ENCODE measurements around the gene SPI1.

The SPI1 gene

GRCh38 chr11:47327949-47328348, 50.4 kb downstream of the SPI1 start:
- TF ChIP-seq MYC (IDR thresholded peaks at IDR 0.05; ENCODE audit: low read depth, low read length) (no peak), MAX (IDR thresholded peaks at IDR 0.05; ENCODE audit: low read depth, low read length) (no peak), CTCF (IDR thresholded peaks at IDR 0.05; ENCODE audit: low read depth, low read length) (no peak), POLR2A (IDR thresholded peaks at IDR 0.05; ENCODE audit: extremely low read depth, insufficient read length) (no peak)
- H3K4me3 ChIP-seq (ENCODE audit: low read depth, low read length): no peak overlapping the region
- DNase-seq (ENCODE audit: low read depth): no peak

- no peak overlapping the region for H3K4me3 ChIP-seq (ENCODE audit: low read depth, low read length)
- TF ChIP-seq CTCF (IDR thresholded peaks at IDR 0.05; ENCODE audit: low read depth, low read length): no peak
- no peak for TF ChIP-seq POLR2A (IDR thresholded peaks at IDR 0.05; ENCODE audit: extremely low read depth, insufficient read length)
- no peak for TF ChIP-seq MYC (IDR thresholded peaks at IDR 0.05; ENCODE audit: low read depth, low read length)
- TF ChIP-seq MAX (IDR thresholded peaks at IDR 0.05; ENCODE audit: low read depth, low read length): no peak
- DNase-seq (ENCODE audit: low read depth): no peak
These were observed 51.3 kb downstream of the SPI1 start for GRCh38 chr11:47327025-47327424.

GRCh38 chr11:47326198-47326597, 52.1 kb downstream of the SPI1 start:
- no peak overlapping the region for H3K4me3 ChIP-seq (ENCODE audit: low read depth, low read length)
- TF ChIP-seq MAX (IDR thresholded peaks at IDR 0.05; ENCODE audit: low read depth, low read length): no peak
- DNase-seq (ENCODE audit: low read depth): no peak

- no peak for DNase-seq (ENCODE audit: low read depth)
- no peak for TF ChIP-seq MAX (IDR thresholded peaks at IDR 0.05; ENCODE audit: low read depth, low read length)
- no peak for TF ChIP-seq CTCF (IDR thresholded peaks at IDR 0.05; ENCODE audit: low read depth, low read length)
- no peak overlapping the region for H3K4me3 ChIP-seq (ENCODE audit: low read depth, low read length)
These were observed 52.9 kb downstream of the SPI1 start for GRCh38 chr11:47325271-47326041.

- DNase-seq (ENCODE audit: low read depth): no peak
- no peak for TF ChIP-seq MAX (IDR thresholded peaks at IDR 0.05; ENCODE audit: low read depth, low read length)
- TF ChIP-seq CTCF (IDR thresholded peaks at IDR 0.05; ENCODE audit: low read depth, low read length): no peak
- TF ChIP-seq POLR2A (IDR thresholded peaks at IDR 0.05; ENCODE audit: extremely low read depth, insufficient read length): no peak
- TF ChIP-seq MYC (IDR thresholded peaks at IDR 0.05; ENCODE audit: low read depth, low read length): no peak
- H3K4me3 ChIP-seq (ENCODE audit: low read depth, low read length): no peak overlapping the region
These were observed 53.8 kb downstream of the SPI1 start for GRCh38 chr11:47324520-47324919.

GRCh38 chr11:47318166-47318565, 60.2 kb downstream of the SPI1 start:
- DNase-seq (ENCODE audit: low read depth): no peak
- H3K4me3 ChIP-seq (ENCODE audit: low read depth, low read length): no peak overlapping the region
- TF ChIP-seq MYC (IDR thresholded peaks at IDR 0.05; ENCODE audit: low read depth, low read length) (no peak), CTCF (IDR thresholded peaks at IDR 0.05; ENCODE audit: low read depth, low read length) (no peak), MAX (IDR thresholded peaks at IDR 0.05; ENCODE audit: low read depth, low read length) (no peak), POLR2A (IDR thresholded peaks at IDR 0.05; ENCODE audit: extremely low read depth, insufficient read length) (no peak)
